T-helper 22 cell (primary cell): ENCODE results near the gene ASAP2.

Source experiments
- DNase-seq: peaks from one replicate; pipeline ENCODE4 v3.0.0-alpha.2; 2020; ENCODE audit warnings: low read depth

ASAP2 gene

GRCh38 chr2:9325428-9325827 lies 118.8 kb downstream of the ASAP2 start:
- DNase-seq, result no peak

GRCh38 chr2:9326975-9327374 lies 120.4 kb downstream of the ASAP2 start:
- DNase-seq, result no peak

DNA sequence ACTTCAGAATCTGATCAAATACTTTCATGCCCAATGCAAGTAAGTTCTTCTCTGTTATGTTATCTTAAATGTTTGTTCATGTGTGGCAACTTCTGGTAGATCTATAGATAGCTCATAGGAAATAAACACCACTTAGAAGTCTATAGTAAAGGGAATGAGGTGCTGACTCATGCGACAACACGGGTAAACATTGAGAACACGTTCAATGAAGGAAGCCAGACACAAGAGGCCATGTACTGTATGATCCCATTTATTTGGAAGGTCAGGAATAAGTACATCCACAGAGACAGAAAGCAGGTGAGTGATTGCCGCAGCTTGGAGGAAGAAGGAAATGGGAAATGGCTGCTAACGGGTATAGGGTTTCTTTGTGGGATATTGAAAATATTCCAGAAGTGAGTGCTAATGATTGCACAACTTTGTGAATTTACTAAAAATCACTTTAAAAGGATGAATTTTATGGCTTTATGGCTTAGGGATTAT lies 121.3 kb downstream of the ASAP2 start:
- DNase-seq, result no peak

DNA sequence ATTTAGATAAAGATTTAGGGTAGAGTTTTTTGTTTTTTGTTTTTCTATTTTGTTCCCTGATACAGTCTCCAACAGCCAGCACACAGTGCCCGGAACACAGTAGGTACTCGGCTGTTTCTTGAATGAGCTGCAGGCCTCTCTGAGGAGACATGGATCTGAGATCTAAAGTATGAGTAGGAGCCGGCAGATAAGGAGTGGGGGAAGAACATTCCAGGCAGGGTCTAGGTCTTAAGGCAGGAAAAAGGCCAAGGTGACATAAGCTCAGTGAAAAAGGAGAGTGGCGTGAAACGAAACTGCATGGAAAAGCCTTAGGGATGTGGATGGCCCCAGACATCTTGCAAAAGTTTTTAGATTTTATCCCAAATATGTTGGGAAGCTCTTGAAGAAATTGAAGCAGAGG lies 122.3 kb downstream of the ASAP2 start:
- DNase-seq, result no peak

DNA sequence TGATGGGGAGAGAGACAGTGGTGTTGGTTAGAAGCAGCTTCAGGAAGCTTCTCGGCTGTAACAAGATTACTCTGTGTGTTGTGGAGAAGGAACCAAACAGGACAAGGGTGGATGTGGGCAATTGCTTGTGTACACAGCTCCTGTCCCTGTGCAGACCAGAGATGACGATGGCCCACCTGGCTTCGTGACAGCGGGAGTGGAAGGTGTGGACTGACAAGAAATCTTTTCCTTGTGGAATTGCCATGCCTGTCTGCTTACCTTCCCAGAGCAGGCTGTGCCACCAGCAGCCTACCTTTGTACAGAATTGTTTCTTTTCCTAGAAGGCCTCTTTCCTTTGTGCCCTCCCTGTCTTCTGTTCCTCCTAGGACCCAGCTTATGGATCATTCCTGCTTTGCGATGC lies 122.9 kb downstream of the ASAP2 start:
- DNase-seq, result no peak

GRCh38 chr2:9330612-9331270 lies 124.1 kb downstream of the ASAP2 start:
- DNase-seq, result no peak

GRCh38 chr2:9331704-9332103 lies 125.1 kb downstream of the ASAP2 start:
- no peak for DNase-seq

- no peak for DNase-seq
Measured at GRCh38 chr2:9332136-9332852, 125.7 kb downstream of the ASAP2 start.

GRCh38 chr2:9332853-9333245 lies 126.2 kb downstream of the ASAP2 start:
- DNase-seq, result no peak

DNA sequence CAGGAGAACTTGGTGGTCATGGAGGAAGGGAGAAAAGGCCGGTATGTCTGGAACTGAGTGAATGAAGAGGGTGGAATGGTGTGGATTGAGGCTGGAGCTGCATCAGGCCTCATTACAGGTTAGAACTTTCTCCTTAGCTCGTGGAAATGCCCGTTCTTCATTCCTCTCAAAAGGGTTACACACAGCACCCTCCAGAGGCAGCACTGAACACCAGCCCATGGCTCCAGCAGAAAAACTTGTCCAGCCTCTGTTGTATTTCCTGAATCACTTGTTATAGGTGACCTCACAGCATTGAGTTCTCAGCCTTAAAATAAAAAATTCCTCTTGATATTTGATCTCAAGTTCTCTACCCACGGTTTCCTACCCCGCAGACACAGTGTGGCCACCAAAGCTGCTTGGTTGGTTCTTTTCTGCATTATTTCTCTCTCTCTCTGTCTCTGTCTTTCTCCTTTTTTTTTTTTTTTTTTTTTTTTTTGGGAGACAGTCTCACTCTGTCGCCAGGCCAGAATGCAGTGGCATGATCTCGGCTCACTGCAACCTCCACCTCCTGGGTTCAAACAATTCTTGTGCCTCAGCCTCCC lies 127.1 kb downstream of the ASAP2 start:
- DNase-seq, result no peak

GRCh38 chr2:9334761-9335160 lies 128.1 kb downstream of the ASAP2 start:
- DNase-seq, result no peak

DNA sequence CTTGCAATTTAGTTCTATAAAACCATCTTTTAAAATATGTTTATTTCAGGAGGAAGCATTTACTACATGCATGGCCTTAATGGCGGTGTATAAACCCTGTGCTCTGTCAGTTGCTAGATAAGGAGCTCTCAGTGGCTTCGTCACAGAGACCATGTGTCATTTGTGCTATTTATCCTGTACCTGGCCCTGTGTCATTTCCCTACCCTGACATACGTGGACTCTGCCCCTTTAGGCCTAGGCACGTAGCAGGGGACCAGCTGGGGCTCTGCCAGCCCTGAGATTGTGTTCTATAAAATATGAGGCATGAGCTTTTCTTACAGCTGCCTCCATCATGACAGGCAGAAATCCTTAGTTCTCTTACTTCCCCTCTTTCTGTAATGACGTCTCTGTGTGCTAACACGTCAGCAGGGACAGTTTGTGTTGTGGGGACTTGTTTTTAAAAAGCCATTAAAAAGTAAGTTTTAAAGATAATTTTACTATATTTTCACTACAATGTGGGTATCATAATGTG lies 128.8 kb downstream of the ASAP2 start:
- DNase-seq, result no peak

GRCh38 chr2:9336241-9336575 lies 129.6 kb downstream of the ASAP2 start:
- DNase-seq, result no peak

DNA sequence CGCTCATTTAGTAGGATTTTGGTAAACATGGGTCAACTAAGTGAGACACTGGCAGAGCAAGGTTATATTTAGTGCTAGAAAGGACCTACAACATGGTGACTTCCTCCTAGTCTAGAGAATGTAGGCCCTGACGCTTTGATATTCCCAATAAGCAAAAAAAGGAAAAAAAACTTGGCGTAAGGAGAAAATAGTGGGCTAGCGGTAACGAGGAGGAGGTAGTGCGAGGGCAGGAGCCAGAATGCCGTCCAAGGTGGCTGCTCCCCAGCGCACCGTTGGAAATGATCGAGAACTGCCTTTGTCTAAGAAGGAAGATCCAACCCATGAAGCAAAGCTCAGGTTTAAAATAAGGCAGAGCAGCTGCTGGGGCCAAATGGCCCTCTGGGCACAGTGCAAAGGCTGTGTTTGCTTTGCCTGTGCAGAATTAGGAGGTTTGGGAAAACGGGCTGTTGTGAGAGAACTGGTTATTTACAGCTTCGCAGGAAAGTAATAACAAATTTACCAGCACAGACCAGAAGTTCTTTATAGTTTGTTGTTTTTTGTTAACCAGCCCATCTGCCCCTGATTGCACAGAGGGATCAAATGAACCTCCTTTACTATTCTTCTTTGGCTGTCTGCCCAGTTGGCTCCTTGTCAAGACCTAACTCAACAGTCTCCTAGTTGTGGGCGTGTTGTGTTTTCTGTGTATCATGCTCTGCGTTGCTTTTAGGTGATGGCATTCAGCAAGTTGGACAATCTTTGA lies 130.1 kb downstream of the ASAP2 start:
- DNase-seq, result no peak

DNA sequence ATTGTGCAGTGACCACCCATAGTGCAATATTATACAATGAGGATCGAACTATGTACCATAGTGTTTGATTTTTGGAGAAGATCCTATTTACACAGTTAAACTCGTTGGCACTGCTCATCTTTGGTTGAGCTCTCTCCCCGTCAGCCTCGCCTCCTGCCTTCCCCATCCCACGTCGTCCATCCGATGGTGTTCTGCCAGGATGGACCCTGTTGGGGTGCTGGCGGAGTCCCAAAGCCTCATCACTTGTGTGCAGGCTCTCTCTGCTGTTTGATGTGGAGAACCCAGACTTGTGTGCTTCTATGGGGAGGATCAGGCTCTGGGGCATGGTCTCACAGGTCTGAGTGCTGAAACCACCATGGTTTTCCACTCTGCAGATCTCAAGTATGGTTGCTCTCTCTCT lies 131.3 kb downstream of the ASAP2 start:
- DNase-seq, result no peak

DNA sequence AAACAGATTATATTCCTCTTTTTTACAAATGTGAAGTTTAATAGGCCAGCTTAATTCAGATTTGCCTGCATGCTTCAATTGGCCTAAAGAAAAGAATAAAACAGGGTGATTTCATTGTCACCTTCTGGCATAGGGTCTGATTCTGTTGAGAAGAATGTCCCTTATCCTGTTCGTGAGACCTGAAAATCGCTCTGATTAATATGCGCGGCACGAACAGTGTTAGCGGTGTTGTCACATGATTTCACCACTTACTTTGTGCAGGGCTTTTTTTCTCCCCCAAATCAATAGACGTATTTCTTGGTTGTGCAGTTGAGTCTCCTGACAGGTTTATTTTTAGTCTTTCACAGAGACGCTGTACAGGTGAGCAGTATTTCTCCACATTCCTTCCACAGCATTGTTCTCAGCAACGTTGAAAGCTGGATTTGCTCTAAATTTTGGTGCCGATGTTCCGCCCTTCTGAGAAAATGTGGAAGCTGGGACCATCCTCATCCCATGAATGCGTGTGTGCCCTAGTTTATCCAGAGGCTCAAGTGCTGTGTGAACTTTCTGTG lies 134.8 kb downstream of the ASAP2 start:
- no peak for DNase-seq

- DNase-seq, result no peak
Measured at GRCh38 chr2:9342659-9343058, 136.0 kb downstream of the ASAP2 start.

GRCh38 chr2:9343524-9343923 lies 136.9 kb downstream of the ASAP2 start:
- no peak for DNase-seq

GRCh38 chr2:9344434-9344833 lies 137.8 kb downstream of the ASAP2 start:
- no peak for DNase-seq

DNA sequence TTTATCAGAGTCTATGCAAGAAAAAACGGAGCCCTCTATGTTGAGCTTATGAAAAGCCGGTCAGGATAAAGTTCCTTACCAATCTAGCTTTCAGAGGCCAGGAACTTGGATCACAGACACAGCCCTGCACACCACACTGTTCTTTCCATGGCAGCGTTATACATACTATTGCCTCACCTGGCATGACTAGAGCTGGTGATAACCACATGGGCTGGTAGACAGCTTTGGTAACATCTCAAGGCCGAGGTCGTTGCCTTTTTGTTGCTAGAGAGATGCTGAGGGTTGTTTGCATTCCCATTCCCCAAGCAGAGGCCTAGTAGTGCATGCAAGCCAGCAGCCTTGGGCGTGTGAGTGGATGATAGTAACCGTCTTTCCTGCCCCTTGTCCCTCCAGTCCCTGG lies 138.7 kb downstream of the ASAP2 start:
- no peak for DNase-seq

DNA sequence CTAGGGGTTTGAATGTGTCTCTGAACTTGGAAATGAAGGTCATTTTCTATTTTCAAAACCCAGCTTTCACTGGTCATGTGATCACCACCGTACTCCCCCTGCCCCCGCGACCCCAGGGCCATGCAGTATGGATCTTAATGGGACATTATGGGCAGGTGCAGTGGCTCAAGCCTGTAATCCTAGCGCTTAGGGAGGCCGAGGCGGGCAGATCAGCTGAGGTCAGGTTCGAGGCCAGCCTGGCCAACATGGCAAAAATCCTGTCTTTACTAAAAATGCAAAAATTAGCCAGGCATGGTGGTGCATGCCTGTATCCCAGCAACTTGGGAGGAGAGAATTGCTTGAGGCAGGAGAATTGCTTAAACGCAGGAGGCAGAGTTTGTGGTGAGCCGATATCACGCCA lies 139.4 kb downstream of the ASAP2 start:
- no peak for DNase-seq

- no peak for DNase-seq
Measured at GRCh38 chr2:9346885-9347284, 140.3 kb downstream of the ASAP2 start.
